ENCODE results near the gene MCF2L. TPM values are rescaled to one million over a fixed set of nuclear protein-coding genes. Genes with fewer than 3 reads are reported as not detected.
A peak's percentile ranks its signal among the peaks of the same experiment; 100 is the strongest.

The MCF2L gene
- total RNA-seq, 2 donors from 2014 or later = 37.4 to 74.8 TPM

DNA sequence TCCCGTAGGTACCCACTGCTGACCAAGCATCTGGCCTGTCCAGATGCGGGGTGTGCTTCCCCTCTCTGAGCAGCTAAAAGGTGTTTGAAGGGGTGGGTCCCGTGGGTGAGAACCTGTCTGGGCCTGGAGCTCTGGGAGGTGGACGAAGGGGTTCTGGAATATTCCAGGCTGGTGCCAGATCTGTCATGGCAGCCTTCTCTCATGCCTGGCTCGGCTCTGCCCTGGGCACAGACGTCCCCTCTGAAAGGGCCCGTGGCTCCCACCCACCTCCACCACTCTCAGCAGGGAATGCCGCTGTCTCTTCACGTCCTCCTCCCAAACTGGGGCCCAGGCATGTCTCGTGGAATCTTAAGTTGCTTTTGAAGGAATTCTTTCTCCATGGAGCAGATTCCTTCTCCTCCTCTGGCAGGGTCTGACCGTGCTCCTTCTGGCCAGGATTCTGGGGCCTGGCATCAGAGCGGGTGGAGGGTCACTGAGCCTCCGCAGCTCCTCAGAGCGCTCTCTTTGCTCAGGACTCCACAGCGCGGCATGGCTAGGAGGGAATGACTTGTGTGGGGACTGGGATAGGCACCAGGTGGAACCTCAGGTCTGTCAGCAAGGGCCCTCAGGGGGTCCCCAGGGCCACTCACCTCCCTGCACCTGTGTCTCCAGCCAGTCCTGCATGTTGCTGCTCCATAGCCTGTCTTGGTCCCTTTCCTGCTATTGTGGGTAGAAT, 5.9 kb upstream of the MCF2L start:
- Histone ChIP-seq H3K9me3 (no peaks in the 10 kb centered on the region), H3K27me3 (no peaks in the 10 kb centered on the region), H3K27ac (no peak overlapping the region), H3K4me3 (no peak overlapping the region), H3K4me1 (peaks cover 6% of the 10 kb centered on the region), H3K36me3 (replicated peaks in 1 of 2; ENCODE audit: insufficient read depth in 1 of 2, low read depth in 2 of 2) (no peaks in the 10 kb centered on the region)
- DNase-seq = peak in 1 of 4 donors; percentile 5
- ATAC-seq = no peak
- TF ChIP-seq, protein P1, sequence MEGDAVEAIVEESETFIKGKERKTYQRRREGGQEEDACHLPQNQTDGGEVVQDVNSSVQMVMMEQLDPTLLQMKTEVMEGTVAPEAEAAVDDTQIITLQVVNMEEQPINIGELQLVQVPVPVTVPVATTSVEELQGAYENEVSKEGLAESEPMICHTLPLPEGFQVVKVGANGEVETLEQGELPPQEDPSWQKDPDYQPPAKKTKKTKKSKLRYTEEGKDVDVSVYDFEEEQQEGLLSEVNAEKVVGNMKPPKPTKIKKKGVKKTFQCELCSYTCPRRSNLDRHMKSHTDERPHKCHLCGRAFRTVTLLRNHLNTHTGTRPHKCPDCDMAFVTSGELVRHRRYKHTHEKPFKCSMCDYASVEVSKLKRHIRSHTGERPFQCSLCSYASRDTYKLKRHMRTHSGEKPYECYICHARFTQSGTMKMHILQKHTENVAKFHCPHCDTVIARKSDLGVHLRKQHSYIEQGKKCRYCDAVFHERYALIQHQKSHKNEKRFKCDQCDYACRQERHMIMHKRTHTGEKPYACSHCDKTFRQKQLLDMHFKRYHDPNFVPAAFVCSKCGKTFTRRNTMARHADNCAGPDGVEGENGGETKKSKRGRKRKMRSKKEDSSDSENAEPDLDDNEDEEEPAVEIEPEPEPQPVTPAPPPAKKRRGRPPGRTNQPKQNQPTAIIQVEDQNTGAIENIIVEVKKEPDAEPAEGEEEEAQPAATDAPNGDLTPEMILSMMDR (IDR thresholded peaks at IDR 0.05) = no peak
- 65 to 80% methylated on average over 15 to 16 of the region's 16 CpGs for WGBS, 2 donors
- intact Hi-C loops (cut with DNase I) = no loop called here

DNA sequence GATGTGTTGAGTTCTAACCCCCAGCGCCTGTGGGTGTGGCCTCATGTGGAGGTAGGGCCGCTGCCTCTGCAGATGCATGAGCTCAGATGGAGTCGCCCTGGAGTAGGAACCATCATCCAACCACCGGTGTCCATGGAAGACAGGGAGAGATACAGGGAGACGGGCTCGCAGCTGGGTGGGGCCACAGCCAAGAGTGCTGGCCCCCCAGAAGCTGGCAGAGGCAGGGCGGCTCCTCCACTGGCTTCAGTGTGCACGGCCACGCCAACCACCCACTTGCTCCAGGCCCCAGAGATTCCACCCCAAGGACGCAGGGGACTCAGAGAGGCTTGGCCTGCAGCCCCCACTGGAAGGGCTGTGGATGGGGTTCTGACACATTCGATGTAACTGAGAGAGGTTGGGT, 5.4 kb upstream of the MCF2L start:
- Histone ChIP-seq H3K27ac (no peak overlapping the region), H3K9me3 (no peaks in the 10 kb centered on the region), H3K36me3 (replicated peaks in 1 of 2; ENCODE audit: insufficient read depth in 1 of 2, low read depth in 2 of 2) (no peaks in the 10 kb centered on the region), H3K4me1 (peaks cover 12% of the 10 kb centered on the region), H3K4me3 (no peak overlapping the region), H3K27me3 (no peaks in the 10 kb centered on the region)
- DNase-seq = peak in 1 of 4 donors; percentile 6
- ATAC-seq = no peak
- no peak for TF ChIP-seq POLR2A (IDR thresholded peaks at IDR 0.05)
- TF ChIP-seq, protein P1 (IDR thresholded peaks at IDR 0.05) = no peak
- intact Hi-C loops (cut with DNase I) = no loop called here
- 85 to 89% methylated on average over 10 to 11 of the region's 11 CpGs for WGBS, 2 donors

DNA sequence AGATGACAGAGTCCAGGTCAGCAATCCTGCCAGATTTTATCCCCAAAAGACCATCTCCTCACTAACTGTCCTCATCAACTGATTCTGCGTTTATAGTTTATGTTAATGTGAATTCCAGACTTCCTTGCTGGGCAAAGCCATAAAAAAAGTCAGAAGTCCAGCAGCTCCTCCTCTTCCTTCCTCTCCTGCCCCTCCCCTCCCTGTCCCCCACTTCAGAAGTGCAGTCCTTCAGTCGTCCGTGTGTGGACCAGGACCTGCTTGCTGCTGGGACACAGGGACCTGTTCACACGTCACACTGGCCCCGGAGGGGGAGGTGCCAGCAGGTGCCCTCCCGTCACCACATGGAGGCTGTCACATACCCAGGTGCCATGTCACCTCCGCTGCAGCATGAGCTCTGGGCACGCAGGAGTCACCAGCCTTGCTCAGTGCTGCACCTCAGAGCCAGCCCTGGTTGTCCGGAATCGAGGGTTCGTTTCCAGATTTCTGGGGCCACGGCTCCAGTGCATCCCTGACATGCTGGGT, 4.0 kb upstream of the MCF2L start:
- no peaks in the 10 kb centered on the region for H3K27me3 ChIP-seq
- ATAC-seq (no peak), DNase-seq (peak in 1 of 4 donors; percentile 25)

DNA sequence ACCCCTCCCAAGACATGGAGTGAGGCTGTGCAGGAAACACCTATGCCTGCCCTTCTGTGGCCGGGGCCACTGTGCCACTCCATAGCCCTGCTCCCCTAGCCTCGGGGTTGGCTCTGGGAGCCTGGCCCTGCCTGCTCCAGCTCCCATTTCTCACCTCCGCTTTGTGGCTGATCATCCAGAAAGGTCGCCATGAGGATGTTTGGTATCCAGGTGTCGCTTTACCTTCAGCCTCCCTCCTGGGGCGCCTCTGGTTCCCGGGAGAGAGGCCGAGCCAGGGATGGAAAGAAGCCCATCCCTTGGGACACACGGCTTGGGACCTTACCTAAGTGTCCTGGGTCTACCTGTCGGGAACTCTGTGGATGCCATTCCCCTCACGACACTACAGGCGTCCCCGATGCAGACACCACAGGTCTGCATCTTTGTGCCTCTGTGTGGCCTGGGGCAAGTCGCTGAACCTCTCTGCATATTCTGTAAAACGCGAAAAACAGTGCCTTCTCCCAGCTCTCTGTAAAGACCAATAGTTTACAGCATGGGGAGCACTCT, 3.4 kb upstream of the MCF2L start:
- intact Hi-C loops (cut with DNase I) = no loop called here
- Histone ChIP-seq H3K9me3 (no peaks in the 10 kb centered on the region), H3K27me3 (no peaks in the 10 kb centered on the region), H3K4me1 (peaks cover 22% of the 10 kb centered on the region), H3K27ac (no peak overlapping the region), H3K4me3 (no peak overlapping the region), H3K36me3 (replicated peaks in 1 of 2; ENCODE audit: insufficient read depth in 1 of 2, low read depth in 2 of 2) (no peaks in the 10 kb centered on the region)
- 86 to 89% methylated on average over 11 to 16 of the region's 16 CpGs for WGBS, 2 donors
- DNase-seq (peak in 1 of 4 donors; percentile 8), ATAC-seq (no peak)
- no peak for TF ChIP-seq POLR2A (IDR thresholded peaks at IDR 0.05)
- TF ChIP-seq, protein P1 (IDR thresholded peaks at IDR 0.05) = no peak

More for the DNA sequence above, 4.0 kb upstream of the MCF2L start:
- Histone ChIP-seq H3K27ac (peak overlapping the region in 1 of 4 donors; percentile 1), H3K4me1 (peaks cover 18% of the 10 kb centered on the region), H3K4me3 (no peak overlapping the region), H3K9me3 (no peaks in the 10 kb centered on the region), H3K36me3 (replicated peaks in 1 of 2; ENCODE audit: insufficient read depth in 1 of 2, low read depth in 2 of 2) (no peaks in the 10 kb centered on the region)
- intact Hi-C loops (cut with DNase I) = no loop called here
- peak in 2 of 3 donors; percentile 18 to 29 for TF ChIP-seq POLR2A (IDR thresholded peaks at IDR 0.05)
- TF ChIP-seq, protein P1 (IDR thresholded peaks at IDR 0.05) = no peak
- 42 to 56% methylated on average over 9 to 12 of the region's 12 CpGs for WGBS, 2 donors

Measured in body of pancreas (tissue), 4 donors.